Upper lobe of right lung (tissue), 1 donor: ENCODE results near the gene VWA7. TPM values are rescaled to one million over a fixed set of nuclear protein-coding genes. Genes with fewer than 3 reads are reported as not detected.
"Not testable (repeated sequence)": the region's sequence is repeated elsewhere in the genome, so short reads cannot be mapped to it uniquely, and the experiment has no call there.

Experiments used
- ATAC-seq: fragments of 200-7000 bp; cut with Tn5 transposase; one replicate; pipeline ENCODE4 v1.9.1; 2020; ENCODE audit warnings: mild to moderate bottlenecking, moderate library complexity
- DNase-seq: peaks from one replicate; pipeline ENCODE4 v3.0.0-alpha.2; 2020
- H3K27ac ChIP-seq: fragments of 200-600 bp; one replicate; pipeline ENCODE4 v1.8.0; 2022
- H3K27me3 ChIP-seq: fragments of 200-600 bp; one replicate; pipeline ENCODE4 v1.8.0; 2022; ENCODE audit warnings: mild to moderate bottlenecking
- H3K36me3 ChIP-seq: fragments of 200-600 bp; one replicate; pipeline ENCODE4 v1.8.0; 2022
- H3K4me1 ChIP-seq: fragments of 200-600 bp; one replicate; pipeline ENCODE4 v1.8.0; 2022
- H3K4me3 ChIP-seq: fragments of 200-600 bp; one replicate; pipeline ENCODE4 v1.8.0; 2022; ENCODE audit warnings: mild to moderate bottlenecking
- H3K9me3 ChIP-seq: fragments of 200-600 bp; one replicate; pipeline ENCODE4 v1.8.0; 2022
- CTCF ChIP-seq: fragments of 200-600 bp; IDR thresholded peaks from one replicate; pipeline ENCODE4 v1.8.0; 2022; ENCODE audit warnings: antibody characterized with exemption
- intact Hi-C: fragments of 100-400 bp; cut with DNase I; formaldehyde crosslinking; loops from one replicate; pipeline ENCODE4 v1.11.0; 2022
- total RNA-seq: library from RNA; stranded (reverse); fragmentation: NEBNext Ultra II Directional; extraction: Animal tissue kit (Norgen Biotek cat#: 25700); gene quantifications from one replicate; pipeline ENCODE4 v1.2.1, GENCODE V29; 2021
- donor health status: DM: no; HTN: yes; CAD: no; lungs with severe emphysema.

Gene VWA7
- total RNA-seq, 1 donor from 2014 or later, result 3.4 TPM

- DNase-seq, result no peak
- Histone ChIP-seq H3K27me3 (no peaks in the 10 kb centered on the region), H3K9me3 (no peaks in the 10 kb centered on the region), H3K27ac (peak overlapping the region; percentile 93), H3K36me3 (peaks cover 22% of the 10 kb centered on the region), H3K4me3 (peak overlapping the region; percentile 96), H3K4me1 (peaks cover 18% of the 10 kb centered on the region)
- no peak for TF ChIP-seq CTCF
- no peak for ATAC-seq
- intact Hi-C loops, result no loop called here
These were observed 17.3 kb upstream of the VWA7 start for GRCh38 chr6:31794294-31794865.

- DNase-seq, H3K9me3 ChIP-seq, H3K27ac ChIP-seq, H3K4me3 ChIP-seq, H3K27me3 ChIP-seq, ATAC-seq, intact Hi-C loops: not testable (repeated sequence)
- Histone ChIP-seq H3K4me1 (peaks cover 18% of the 10 kb centered on the region), H3K36me3 (peaks cover 24% of the 10 kb centered on the region)
These were observed 16.8 kb upstream of the VWA7 start for GRCh38 chr6:31793927-31794245.

GRCh38 chr6:31792761-31793171 lies 15.6 kb upstream of the VWA7 start:
- H3K4me1 ChIP-seq, result peaks cover 18% of the 10 kb centered on the region
- no peak for DNase-seq
- H3K36me3 ChIP-seq, result peaks cover 25% of the 10 kb centered on the region
- no peaks in the 10 kb centered on the region for H3K9me3 ChIP-seq
- H3K27ac ChIP-seq, result no peak overlapping the region
- no peak overlapping the region for H3K4me3 ChIP-seq
- ATAC-seq, result no peak
- H3K27me3 ChIP-seq, result no peaks in the 10 kb centered on the region
- no peak for TF ChIP-seq CTCF
- intact Hi-C loops, result no loop called here

GRCh38 chr6:31792090-31792374 lies 14.9 kb upstream of the VWA7 start:
- Histone ChIP-seq H3K4me1 (peaks cover 18% of the 10 kb centered on the region), H3K27ac (no peak overlapping the region), H3K4me3 (no peak overlapping the region), H3K36me3 (peaks cover 30% of the 10 kb centered on the region), H3K27me3 (no peaks in the 10 kb centered on the region), H3K9me3 (no peaks in the 10 kb centered on the region)
- intact Hi-C loops, result no loop called here
- TF ChIP-seq CTCF, result no peak
- no peak for ATAC-seq
- no peak for DNase-seq

- no peak for DNase-seq
- intact Hi-C loops, result no loop called here
- ATAC-seq, result no peak
- TF ChIP-seq CTCF, result peak; percentile 57
- Histone ChIP-seq H3K27me3 (no peaks in the 10 kb centered on the region), H3K36me3 (peaks cover 30% of the 10 kb centered on the region), H3K4me3 (no peak overlapping the region), H3K4me1 (peaks cover 17% of the 10 kb centered on the region), H3K9me3 (no peaks in the 10 kb centered on the region), H3K27ac (no peak overlapping the region)
These were observed 14.4 kb upstream of the VWA7 start for GRCh38 chr6:31791324-31792089.

- intact Hi-C loops, result no loop called here
- H3K27ac ChIP-seq, result no peak overlapping the region
- peaks cover 66% of the 10 kb centered on the region for H3K36me3 ChIP-seq
- ATAC-seq, result no peak
- no peak for TF ChIP-seq CTCF
- H3K4me1 ChIP-seq, result no peaks in the 10 kb centered on the region
- no peak for DNase-seq
- H3K27me3 ChIP-seq, result no peaks in the 10 kb centered on the region
- no peak overlapping the region for H3K4me3 ChIP-seq
- no peaks in the 10 kb centered on the region for H3K9me3 ChIP-seq
These were observed 8.3 kb upstream of the VWA7 start for GRCh38 chr6:31785475-31785874.
